Measurements from ENCODE around the gene DENND1B.
"Not testable (repeated sequence)": the region's sequence is repeated elsewhere in the genome, so short reads cannot be mapped to it uniquely, and the experiment has no call there.

Gene DENND1B

GRCh38 chr1:197782722-197783360 lies 7.6 kb upstream of the DENND1B start:
- no peak for DNase-seq (ENCODE audit: low spot score)

- peak; percentile 13 for DNase-seq (ENCODE audit: low spot score)
Observed at GRCh38 chr1:197781968-197782721, 6.9 kb upstream of the DENND1B start.

- no peak for DNase-seq (ENCODE audit: low spot score)
Observed at GRCh38 chr1:197779921-197780320, 4.6 kb upstream of the DENND1B start.

GRCh38 chr1:197778366-197778945 lies 3.2 kb upstream of the DENND1B start:
- no peak for DNase-seq (ENCODE audit: low spot score)

- no peak for DNase-seq (ENCODE audit: low spot score)
Observed at GRCh38 chr1:197776351-197777105, 1.2 kb upstream of the DENND1B start.

GRCh38 chr1:197774466-197775281 lies 606 bp downstream of the DENND1B start:
- peak; percentile 26 for DNase-seq (ENCODE audit: low spot score)

- no peak for DNase-seq (ENCODE audit: low spot score)
Observed at GRCh38 chr1:197773856-197774255, 1.4 kb downstream of the DENND1B start.

- no peak for DNase-seq (ENCODE audit: low spot score)
Observed at GRCh38 chr1:197771904-197772556, 3.2 kb downstream of the DENND1B start.

- no peak for DNase-seq (ENCODE audit: low spot score)
Observed at GRCh38 chr1:197771386-197771785, 3.9 kb downstream of the DENND1B start.

- no peak for DNase-seq (ENCODE audit: low spot score)
Observed at GRCh38 chr1:197770243-197770642, 5.0 kb downstream of the DENND1B start.

GRCh38 chr1:197769287-197769686 lies 6.0 kb downstream of the DENND1B start:
- DNase-seq (ENCODE audit: low spot score): no peak

- DNase-seq (ENCODE audit: low spot score): no peak
Observed at GRCh38 chr1:197768014-197768805, 7.1 kb downstream of the DENND1B start.

- no peak for DNase-seq (ENCODE audit: low spot score)
Observed at GRCh38 chr1:197763769-197764168, 11.5 kb downstream of the DENND1B start.

- DNase-seq (ENCODE audit: low spot score): no peak
Observed at GRCh38 chr1:197763307-197763706, 12.0 kb downstream of the DENND1B start.

GRCh38 chr1:197761654-197762053 lies 13.6 kb downstream of the DENND1B start:
- DNase-seq (ENCODE audit: low spot score): no peak

GRCh38 chr1:197755553-197755952 lies 19.7 kb downstream of the DENND1B start:
- DNase-seq (ENCODE audit: low spot score): not testable (repeated sequence)

GRCh38 chr1:197752652-197753164 lies 22.6 kb downstream of the DENND1B start:
- not testable (repeated sequence) for DNase-seq (ENCODE audit: low spot score)

- DNase-seq (ENCODE audit: low spot score): no peak
Observed at GRCh38 chr1:197750366-197750765, 24.9 kb downstream of the DENND1B start.

- DNase-seq (ENCODE audit: low spot score): no peak
Observed at GRCh38 chr1:197745911-197746310, 29.4 kb downstream of the DENND1B start.

GRCh38 chr1:197744979-197745378 lies 30.3 kb downstream of the DENND1B start:
- DNase-seq (ENCODE audit: low spot score): no peak
